ENCODE data around the gene GPM6B. TPM values are rescaled to one million over a fixed set of nuclear protein-coding genes. Genes with fewer than 3 reads are reported as not detected.

The GPM6B gene
- total and polyA plus RNA-seq, 2 donors (not counting 3 experiments of a cell fraction or from before 2014, with no cell fraction given): 0.30 TPM; not detected in 1

GRCh38 chrX:13859724-13860123 lies 42.8 kb upstream of the GPM6B start:
- no peaks in the 10 kb centered on the region for H3K4me1 ChIP-seq (ENCODE audit: control insufficient read depth, extremely low read depth, insufficient read depth, low read length)
- H3K27me3 ChIP-seq (ENCODE audit: control insufficient read depth in 2 of 2, insufficient read depth in 2 of 2, low read length in 2 of 2): no peaks in the 10 kb centered on the region
- H2AFZ ChIP-seq (ENCODE audit: low read depth, low read length): no peak overlapping the region
- no peaks in the 10 kb centered on the region for H4K20me1 ChIP-seq (replicated peaks; ENCODE audit: control insufficient read depth, extremely low read depth, insufficient read depth, low read length)
- no peaks in the 10 kb centered on the region for H3K9me1 ChIP-seq (replicated peaks; ENCODE audit: control insufficient read depth, extremely low read depth, insufficient read depth, low read length)
- H3K4me3 ChIP-seq (replicated peaks in 1 of 3; ENCODE audit: insufficient read depth in 1 of 3, low read depth in 1 of 3, low read length in 3 of 3): no peak overlapping the region
- FAIRE-seq (no peak), DNase-seq (ENCODE audit: low read depth, low spot score) (no peak)
- ChIA-PET POLR2A (no interaction called here), CTCF (no interaction called here)
- H3K27ac ChIP-seq (ENCODE audit: insufficient read depth, low read depth, low read length): no peak overlapping the region
- no TSS peak for BruUV-seq (replicated peaks)
- H3K4me2 ChIP-seq (ENCODE audit: insufficient read depth, low read length): no peak overlapping the region
- H3K36me3 ChIP-seq (ENCODE audit: control insufficient read depth in 2 of 2, extremely low read depth in 1 of 2, insufficient read depth in 2 of 2, low read length in 2 of 2): no peaks in the 10 kb centered on the region
- dilution Hi-C loops (cut with MboI; ENCODE audit: extremely low pct_ligation_motif_present, low sequenced_read_pairs): no loop called here
- TF ChIP-seq CTCF (IDR thresholded peaks at IDR 0.05; ENCODE audit: extremely low read depth in 1 of 2, insufficient read depth in 1 of 2, low read depth in 1 of 2, low read length in 2 of 2) (no peak), MYC (IDR thresholded peaks at IDR 0.05; ENCODE audit: low read depth, low read length) (no peak), POLR2A (IDR thresholded peaks at IDR 0.05; ENCODE audit: low read depth, low read length) (no peak), JUN (IDR thresholded peaks at IDR 0.05; ENCODE audit: borderline replicate concordance, insufficient read depth, insufficient read length, low read depth) (no peak), POLR2AphosphoS5 (IDR thresholded peaks at IDR 0.05; ENCODE audit: insufficient read depth, low read depth, low read length) (no peak), GATA2 (IDR thresholded peaks at IDR 0.05; ENCODE audit: insufficient read depth, insufficient read length, low read depth, low read length) (no peak), EZH2 (IDR thresholded peaks at IDR 0.05; ENCODE audit: borderline replicate concordance, low read depth, low read length, severe bottlenecking) (no peak), MAX (IDR thresholded peaks at IDR 0.05; ENCODE audit: insufficient read depth, insufficient read length) (no peak), FOS (IDR thresholded peaks at IDR 0.05; ENCODE audit: borderline replicate concordance, insufficient read depth, low read length) (no peak)
- H3K9ac ChIP-seq (replicated peaks; ENCODE audit: extremely low read depth, insufficient read depth, low read length): no peak overlapping the region
- intact Hi-C loops (cut with micrococcal nuclease): no loop called here
- H3K9me3 ChIP-seq (replicated peaks; ENCODE audit: control insufficient read depth, insufficient read depth, low read length): no peaks in the 10 kb centered on the region
- no peaks in the 10 kb centered on the region for H3K79me2 ChIP-seq (ENCODE audit: control insufficient read depth, insufficient read depth, low read length)
